Peyer's patch (tissue), 4 donors: ENCODE measurements around the gene SMYD2.

Experiments
- CTCF ChIP-seq, 6 experiments: fragments of 450-650 bp in 4 of 6; fragments of 200-600 bp in 2 of 6; sonication (generic) in 1 of 6; IDR thresholded peaks; one replicate each; pipeline ENCODE4 v1.5.1; 2017 to 2019; ENCODE audit warnings: antibody characterized with exemption in 6 of 6, mild to moderate bottlenecking in 3 of 6, moderate library complexity in 1 of 6
- POLR2A ChIP-seq, 2 donors: fragments of 450-650 bp; IDR thresholded peaks; one replicate each; pipeline ENCODE4 v1.5.1; 2017; ENCODE audit warnings: antibody characterized with exemption in 2 of 2, mild to moderate bottlenecking in 2 of 2, moderate library complexity in 2 of 2

GRCh38 chr1:214236477-214236876 lies 44.5 kb upstream of the SMYD2 start:
- TF ChIP-seq CTCF (IDR thresholded peaks at IDR 0.05) (no peak), POLR2A (IDR thresholded peaks at IDR 0.05) (no peak)
